ENCODE data around the gene SSX7.
"Not testable (repeated sequence)": the region's sequence is repeated elsewhere in the genome, so short reads cannot be mapped to it uniquely, and the experiment has no call there.

SSX7 gene, protein sequence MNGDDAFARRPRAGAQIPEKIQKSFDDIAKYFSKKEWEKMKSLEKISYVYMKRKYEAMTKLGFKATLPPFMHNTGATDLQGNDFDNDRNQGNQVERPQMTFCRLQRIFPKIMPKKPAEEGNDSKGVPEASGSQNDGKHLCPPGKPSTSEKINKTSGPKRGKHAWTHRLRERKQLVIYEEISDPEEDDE

DNA sequence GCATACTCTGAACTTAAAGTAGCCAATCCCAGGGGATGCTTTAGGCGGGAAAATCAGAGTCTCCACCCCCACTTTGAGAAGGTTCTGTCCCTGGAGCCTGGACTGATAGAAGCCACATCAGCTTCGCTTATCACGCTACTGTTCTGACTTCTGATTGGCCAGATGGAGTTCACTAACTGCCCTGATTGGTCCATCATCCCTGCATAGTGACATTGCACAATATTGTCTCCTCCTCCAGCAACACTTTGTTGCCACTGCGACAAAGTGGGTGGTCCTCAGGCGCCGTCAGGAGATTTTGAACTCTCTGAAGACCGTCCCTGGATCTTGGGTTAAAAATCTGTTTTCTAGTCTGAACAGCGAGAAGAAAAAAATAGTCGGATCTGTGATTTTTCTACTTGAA is at the start of gene SSX7:
Gene SSX7, minus strand, starts transcription at position 101 of the 400 bp plus-strand sequence. CDS start 1,428 bp downstream, outside the sequence.
- DNase-seq (ENCODE audit: low read depth in 2 of 3, low spot score in 1 of 3) = not testable (repeated sequence)

DNA sequence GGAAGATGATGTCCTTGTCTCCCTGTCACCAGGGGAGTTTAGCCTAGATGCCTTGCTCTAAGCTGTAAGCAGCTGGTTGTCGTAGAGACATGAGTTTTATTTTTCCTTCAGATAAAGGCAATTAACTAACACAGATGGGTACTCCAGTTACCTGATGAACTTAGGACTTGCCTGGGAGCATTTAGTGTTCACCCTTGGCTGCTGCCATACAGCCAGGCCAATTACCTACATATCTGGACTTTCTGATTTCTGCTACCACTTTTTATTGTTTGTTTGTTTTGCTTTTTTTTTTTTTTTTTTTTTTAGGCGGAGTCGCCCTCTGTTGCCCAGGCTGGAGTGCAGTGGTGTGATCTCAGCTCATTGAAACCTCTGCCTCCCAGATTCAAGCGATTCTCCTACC is 37.3 kb upstream of the SSX7 start:
- DNase-seq (ENCODE audit: low read depth in 2 of 3, low spot score in 1 of 3) = not testable (repeated sequence)

DNA sequence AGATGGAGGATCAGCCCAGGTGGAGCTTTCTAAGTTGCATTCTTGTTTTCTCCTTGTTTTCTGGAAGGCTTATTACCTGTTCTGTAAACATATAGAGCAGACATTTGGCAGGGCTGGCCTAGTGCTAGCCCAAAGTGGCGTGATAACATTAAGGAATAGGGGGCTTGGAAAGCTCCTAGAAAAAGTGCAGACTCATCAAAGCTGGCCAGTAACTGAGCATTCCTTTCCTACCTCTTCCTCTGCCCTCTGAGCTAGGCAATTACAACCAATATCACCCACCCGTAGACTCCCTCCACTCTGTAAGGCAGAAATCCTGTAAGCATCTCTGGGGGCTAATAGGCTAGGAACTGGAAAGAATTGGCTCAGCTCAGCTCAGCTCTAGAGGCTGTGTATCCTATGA is 7.5 kb upstream of the SSX7 start:
- not testable (repeated sequence) for DNase-seq (ENCODE audit: low read depth in 2 of 3, low spot score in 1 of 3)

DNA sequence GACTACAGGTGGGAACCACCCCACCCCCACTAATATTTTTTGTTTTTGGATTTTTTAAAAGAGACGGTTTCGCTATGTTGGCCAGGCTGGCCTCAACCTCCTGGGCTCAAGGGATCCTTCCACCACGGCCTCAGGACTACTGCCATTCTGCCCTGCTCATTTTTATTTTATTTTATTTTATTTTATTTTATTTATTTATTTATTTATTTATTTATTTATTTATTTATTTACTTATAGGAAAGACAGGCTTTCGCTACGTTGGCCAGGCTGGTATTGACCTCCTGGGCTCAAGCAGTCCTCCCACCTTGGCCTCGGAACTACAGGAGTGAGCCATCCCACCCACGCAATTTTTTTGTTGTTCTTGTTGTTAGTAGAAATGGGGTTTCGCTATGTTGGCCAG is 775 bp upstream of the SSX7 start:
- DNase-seq (ENCODE audit: low read depth in 2 of 3, low spot score in 1 of 3) = not testable (repeated sequence)

DNA sequence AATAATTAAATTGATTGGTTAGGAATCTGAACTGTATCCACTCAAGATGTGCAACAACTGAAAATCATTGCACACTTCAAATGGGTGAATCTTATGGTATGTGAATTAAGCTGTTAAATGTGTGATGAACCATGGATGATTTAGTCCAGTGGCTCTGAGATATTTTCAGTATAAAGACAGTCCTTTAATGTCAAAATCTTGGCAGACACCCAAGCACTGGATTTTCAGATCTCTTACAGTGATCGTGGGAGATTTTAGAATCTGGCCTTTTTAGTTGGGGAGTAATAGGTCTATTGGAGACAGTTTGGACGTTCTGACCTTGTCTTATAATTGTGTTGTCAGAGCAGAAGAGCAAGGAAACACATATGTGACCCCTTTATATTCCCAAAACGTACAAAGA is 4.0 kb downstream of the SSX7 start:
- not testable (repeated sequence) for DNase-seq (ENCODE audit: low read depth in 2 of 3, low spot score in 1 of 3)

DNA sequence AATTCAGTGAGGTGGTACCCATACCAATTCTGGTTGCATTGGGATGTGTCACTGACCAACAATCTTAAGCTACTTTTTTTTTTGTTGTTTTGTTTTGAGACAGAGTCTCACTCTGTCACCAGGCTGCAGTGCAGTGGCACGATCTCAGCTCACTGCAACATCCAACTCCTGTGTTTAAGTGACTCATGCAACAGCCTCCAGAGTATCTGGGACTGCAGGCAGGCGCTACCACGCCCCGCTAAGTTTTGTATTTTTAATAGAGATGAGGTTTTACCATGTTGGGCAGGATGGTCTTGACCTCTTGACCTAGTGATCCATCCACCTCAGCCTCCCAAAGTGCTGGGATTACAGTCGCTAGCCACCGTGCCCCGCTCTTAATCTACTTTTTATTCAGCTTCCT is 5.7 kb downstream of the SSX7 start:
- not testable (repeated sequence) for DNase-seq (ENCODE audit: low read depth in 2 of 3, low spot score in 1 of 3)

DNA sequence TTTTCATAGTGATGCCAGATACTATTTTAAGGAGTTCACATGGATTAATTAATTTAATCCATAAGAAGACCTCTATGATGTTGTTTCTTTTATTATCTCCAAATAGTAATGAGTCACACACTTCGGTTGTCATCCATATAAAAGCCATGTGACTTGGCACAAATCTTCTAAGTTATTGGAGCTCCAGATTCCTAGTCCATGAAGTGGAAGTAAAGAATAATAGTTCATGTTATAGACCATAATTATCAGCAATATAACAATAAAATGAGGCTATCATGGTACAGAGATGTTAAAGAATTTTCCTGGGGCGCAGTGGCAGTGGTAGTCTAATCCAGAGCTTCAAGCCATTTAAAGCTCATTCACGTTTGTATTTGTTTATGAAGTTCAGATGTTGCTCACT is 26.2 kb downstream of the SSX7 start:
- not testable (repeated sequence) for DNase-seq (ENCODE audit: low read depth in 2 of 3, low spot score in 1 of 3)

DNA sequence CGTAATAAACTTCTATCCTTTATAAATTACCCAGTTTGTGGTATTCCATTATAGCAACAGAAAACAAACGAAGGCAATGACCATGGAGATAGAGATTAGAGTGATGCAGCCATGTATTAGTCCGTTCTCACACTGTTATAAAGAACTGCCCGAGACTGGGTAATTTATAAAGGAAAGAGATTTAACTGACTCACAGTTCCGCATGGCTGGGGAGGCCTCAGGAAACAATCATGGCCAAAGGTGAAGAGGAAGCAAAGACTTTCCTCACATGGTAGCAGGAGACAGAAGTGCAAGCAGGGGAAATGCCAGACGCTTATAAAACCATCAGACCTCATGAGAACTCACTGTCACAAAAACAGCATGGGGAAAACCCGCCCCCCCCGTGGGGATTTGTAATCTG is 34.0 kb downstream of the SSX7 start:
- DNase-seq (ENCODE audit: low read depth in 2 of 3, low spot score in 1 of 3) = not testable (repeated sequence)

DNA sequence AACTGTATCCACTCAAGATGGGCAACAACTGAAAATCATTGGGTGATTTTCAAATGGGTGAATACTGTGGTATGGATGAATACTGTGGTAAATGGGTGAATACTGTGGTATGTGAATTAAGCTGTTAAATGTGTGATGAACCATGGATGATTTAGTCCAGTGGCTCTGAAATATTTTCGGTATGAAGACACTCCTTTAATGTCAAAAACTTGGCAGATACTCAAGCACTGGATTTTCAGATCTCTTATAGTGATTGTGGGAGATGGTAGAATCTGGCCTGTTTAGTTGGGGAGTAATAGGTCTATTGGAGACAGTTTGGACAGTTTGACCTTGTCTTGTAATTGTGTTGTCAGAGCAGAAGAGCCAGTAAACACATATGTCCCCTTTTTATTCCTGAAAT is 45.7 kb downstream of the SSX7 start:
- DNase-seq (ENCODE audit: low read depth in 2 of 3, low spot score in 1 of 3) = no peak

DNA sequence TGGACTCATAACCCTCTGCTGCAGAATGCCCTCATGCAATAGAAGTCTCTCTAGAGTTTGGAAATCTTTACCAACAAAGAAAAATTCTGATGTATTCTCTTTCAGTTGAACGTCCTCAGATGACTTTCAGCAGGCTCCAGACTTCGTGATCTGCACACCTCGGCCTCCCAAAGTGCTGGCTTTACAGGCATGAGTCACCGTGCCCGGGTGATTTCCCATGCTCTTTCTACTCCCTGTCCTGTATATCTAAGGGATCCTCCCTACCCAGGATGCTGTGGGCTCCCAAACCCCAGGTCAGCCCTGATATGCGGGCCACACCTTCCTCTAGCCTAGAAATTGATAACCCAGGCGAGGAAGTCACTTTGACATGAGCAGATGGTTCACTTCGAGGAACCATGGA is 51.5 kb downstream of the SSX7 start:
- DNase-seq (ENCODE audit: low read depth in 2 of 3, low spot score in 1 of 3) = not testable (repeated sequence)

DNA sequence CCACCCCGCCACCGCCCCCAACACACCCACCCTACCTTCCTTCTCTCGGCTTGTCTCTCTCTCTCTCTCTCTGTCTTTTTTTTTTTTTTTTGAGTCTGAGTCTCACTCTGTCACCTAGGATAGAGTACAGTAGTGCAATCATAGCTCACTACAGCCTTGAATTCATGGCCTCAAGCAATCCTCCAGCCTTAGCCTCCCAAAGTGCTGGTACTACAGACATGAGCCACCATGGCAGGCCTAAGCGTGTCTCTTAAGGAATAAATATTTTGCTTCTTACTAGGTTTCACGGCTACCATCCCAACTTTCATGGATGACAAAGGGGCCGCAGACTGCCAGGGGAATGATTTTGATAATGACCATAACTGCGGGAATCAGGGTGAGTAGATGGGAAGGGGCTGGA is 55.8 kb downstream of the SSX7 start:
- no peak for DNase-seq (ENCODE audit: low read depth in 2 of 3, low spot score in 1 of 3)

DNA sequence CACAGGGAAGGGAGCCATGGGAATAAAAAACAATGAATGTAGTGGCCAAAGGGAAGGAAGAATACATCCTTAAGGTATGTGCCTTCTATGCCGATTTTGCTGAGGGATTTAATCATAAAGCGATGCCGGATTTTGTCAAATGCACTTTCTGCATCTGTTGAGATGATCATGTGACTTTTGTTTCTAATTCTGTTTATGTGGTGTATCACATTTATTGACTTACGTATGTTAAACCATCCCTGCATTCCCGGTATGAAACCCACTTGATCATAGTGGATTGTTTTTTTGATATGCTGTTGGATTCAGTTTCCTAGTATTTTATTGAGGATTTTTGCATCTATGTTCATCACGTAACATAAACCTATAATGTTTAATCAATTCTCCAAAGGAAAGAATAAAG is 60.0 kb downstream of the SSX7 start:
- no peak for DNase-seq (ENCODE audit: low read depth in 2 of 3, low spot score in 1 of 3)
